Stomach (tissue), 9 donors: ENCODE results near the gene TOX2. TPM values are rescaled to one million over a fixed set of nuclear protein-coding genes. Genes with fewer than 3 reads are reported as not detected.

ENCODE experiments used
- DNase-seq, 2 donors: peaks; one replicate each; pipeline versions ENCODE4 v3.0.0 to v3.0.0-alpha.2; 2013 to 2019
- H3K27ac ChIP-seq, 5 donors: fragments of 200-600 bp in 4 of 5; sonication (generic) in 4 of 5; one replicate each; pipeline ENCODE4 v1.5.1; 2013 to 2019; ENCODE audit warnings: mild to moderate bottlenecking in 1 of 5, moderate library complexity in 1 of 5
- H3K27me3 ChIP-seq, 3 donors: fragments of 200-600 bp; sonication (generic); one replicate each; pipeline ENCODE4 v1.5.1; 2017 to 2019; ENCODE audit warnings: mixed run types in 1 of 3
- H3K36me3 ChIP-seq, 4 donors: fragments of 200-600 bp; sonication (generic); 1 replicate in 3 of 4; 2 replicates in 1 of 4; pipeline ENCODE4 v1.5.1; 2016 to 2019
- H3K4me1 ChIP-seq, 4 donors: fragments of 200-600 bp; sonication (generic); one replicate each; pipeline ENCODE4 v1.5.1; 2016 to 2019
- H3K4me3 ChIP-seq, 4 donors: fragments of 200-600 bp; sonication (generic) in 3 of 4; one replicate each; pipeline ENCODE4 v1.5.1; 2016 to 2019; ENCODE audit warnings: mild to moderate bottlenecking in 1 of 4
- H3K9me3 ChIP-seq, 4 donors: fragments of 200-600 bp; sonication (generic); one replicate each; pipeline ENCODE4 v1.5.1; 2016 to 2019
- EP300 ChIP-seq: sonication (generic); formaldehyde crosslinking; IDR thresholded peaks from one replicate; pipeline ENCODE4 v1.6.1; 2017; ENCODE audit warnings: antibody characterized with exemption
- POLR2A ChIP-seq, 4 donors: fragments of 450-650 bp; IDR thresholded peaks; one replicate each; pipeline ENCODE4 v1.6.1; 2016; ENCODE audit warnings: antibody characterized with exemption in 4 of 4, control low read depth in 2 of 4, mild to moderate bottlenecking in 1 of 4, moderate library complexity in 1 of 4
- POLR2AphosphoS5 ChIP-seq, 3 donors: sonication (generic); formaldehyde crosslinking; IDR thresholded peaks; one replicate each; pipeline ENCODE4 v1.6.1; 2016; ENCODE audit warnings: antibody characterized with exemption in 3 of 3
- WGBS, 5 donors: extraction: QIAGEN DNeasy Blood & Tissue Kit in 3 of 5; methylation state at CpG; one replicate each; pipeline versions ENCODE4 v1.1.5 to v1.1.7; 2013 to 2018; 5-methylcytosine and 5-hydroxymethylcytosine counted together
- intact Hi-C: fragments of 100-400 bp; cut with DNase I; formaldehyde crosslinking; loops from one replicate; pipeline ENCODE4 v1.15.1; 2023; ENCODE audit warnings: low total_unique reads
- polyA plus RNA-seq, 3 donors: library from polyadenylated mRNA; stranded (reverse); fragments of 200-250 nt; gene quantifications; one replicate each; pipeline ENCODE4 v1.2.3, GENCODE V29; 2013
- total RNA-seq, 5 donors: library from RNA; depleted of rRNA; stranded (reverse); fragments of >200 nt; gene quantifications; one replicate each; pipeline versions ENCODE4 v1.1.0 to v1.2.3, GENCODE V29; 2014 to 2016
- TF ChIP-seq, protein P1 (sequence below), 7 experiments: fragments of 450-650 bp in 4 of 7; fragments of 200-600 bp in 3 of 7; sonication (generic) in 3 of 7; IDR thresholded peaks; one replicate each; pipeline ENCODE4 v1.5.1; 2016 to 2019; ENCODE audit warnings: antibody characterized with exemption in 7 of 7, control low read depth in 2 of 7, mild to moderate bottlenecking in 1 of 7
- donor health status: healthy with polysubstance abuse.
- donor health status: Bipolar disorder and iron deficiency.
- donor health status: healthy.

The TOX2 gene
- total and polyA plus RNA-seq, 8 donors: 0.87 to 20.2 (median 7.0) TPM; not detected in 1

DNA sequence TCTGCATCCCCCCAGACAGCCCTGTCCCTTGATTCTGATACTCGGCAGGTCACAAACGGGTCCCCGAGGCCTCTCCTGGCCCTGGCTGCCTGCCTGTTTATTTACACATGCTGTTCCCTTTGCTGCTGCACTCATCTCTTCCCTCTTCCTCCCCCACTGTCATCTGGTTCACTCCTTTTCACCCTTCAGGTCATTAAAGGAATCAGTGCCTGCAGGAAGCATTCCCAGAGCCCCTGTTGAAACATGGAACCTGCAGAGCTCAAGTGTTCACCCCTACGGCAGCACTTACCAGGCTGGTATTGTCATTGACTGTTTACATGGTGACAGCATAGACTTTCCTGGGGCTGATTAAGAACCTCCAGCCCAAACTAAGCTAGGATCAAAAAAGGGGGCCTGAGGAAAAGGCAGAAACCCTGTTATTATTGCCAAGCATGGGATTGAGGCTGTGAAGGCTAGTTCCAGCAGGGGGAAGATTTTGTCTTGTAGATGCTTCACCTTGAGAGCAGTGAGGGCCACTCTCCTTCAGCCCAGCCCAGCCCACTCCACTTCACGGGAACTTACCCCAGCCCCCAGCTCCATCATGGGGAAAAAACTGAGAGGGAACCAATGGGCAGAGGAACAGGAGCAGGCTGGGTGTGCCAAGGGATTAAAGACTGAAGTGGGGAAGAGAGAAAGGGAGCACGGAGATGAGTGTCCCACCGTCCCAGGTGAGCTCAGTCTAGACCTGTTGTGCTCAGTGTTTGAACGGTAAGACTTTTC lies 199.1 kb downstream of the TOX2 start:
- peaks cover 0 to 49% (median 16%) of the 10 kb centered on the region in 3 donors for H3K27me3 ChIP-seq
- no peaks in the 10 kb centered on the region for H3K9me3 ChIP-seq
- peak overlapping the region in 2 of 5 donors; percentile 30 to 49 for H3K27ac ChIP-seq
- TF ChIP-seq POLR2AphosphoS5 (IDR thresholded peaks at IDR 0.05) (no peak), EP300 (no peak), POLR2A (IDR thresholded peaks at IDR 0.05) (no peak)
- TF ChIP-seq, protein P1, sequence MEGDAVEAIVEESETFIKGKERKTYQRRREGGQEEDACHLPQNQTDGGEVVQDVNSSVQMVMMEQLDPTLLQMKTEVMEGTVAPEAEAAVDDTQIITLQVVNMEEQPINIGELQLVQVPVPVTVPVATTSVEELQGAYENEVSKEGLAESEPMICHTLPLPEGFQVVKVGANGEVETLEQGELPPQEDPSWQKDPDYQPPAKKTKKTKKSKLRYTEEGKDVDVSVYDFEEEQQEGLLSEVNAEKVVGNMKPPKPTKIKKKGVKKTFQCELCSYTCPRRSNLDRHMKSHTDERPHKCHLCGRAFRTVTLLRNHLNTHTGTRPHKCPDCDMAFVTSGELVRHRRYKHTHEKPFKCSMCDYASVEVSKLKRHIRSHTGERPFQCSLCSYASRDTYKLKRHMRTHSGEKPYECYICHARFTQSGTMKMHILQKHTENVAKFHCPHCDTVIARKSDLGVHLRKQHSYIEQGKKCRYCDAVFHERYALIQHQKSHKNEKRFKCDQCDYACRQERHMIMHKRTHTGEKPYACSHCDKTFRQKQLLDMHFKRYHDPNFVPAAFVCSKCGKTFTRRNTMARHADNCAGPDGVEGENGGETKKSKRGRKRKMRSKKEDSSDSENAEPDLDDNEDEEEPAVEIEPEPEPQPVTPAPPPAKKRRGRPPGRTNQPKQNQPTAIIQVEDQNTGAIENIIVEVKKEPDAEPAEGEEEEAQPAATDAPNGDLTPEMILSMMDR (IDR thresholded peaks at IDR 0.05): no peak
- DNase-seq: no peak
- H3K36me3 ChIP-seq: no peaks in the 10 kb centered on the region
- 40 to 62% (median 55%) methylated on average over 8 of the region's 8 CpGs for WGBS, 5 donors
- intact Hi-C loops: no loop called here
- H3K4me1 ChIP-seq: peaks cover 6 to 40% (median 16%) of the 10 kb centered on the region in 4 donors
- H3K4me3 ChIP-seq: no peak overlapping the region

DNA sequence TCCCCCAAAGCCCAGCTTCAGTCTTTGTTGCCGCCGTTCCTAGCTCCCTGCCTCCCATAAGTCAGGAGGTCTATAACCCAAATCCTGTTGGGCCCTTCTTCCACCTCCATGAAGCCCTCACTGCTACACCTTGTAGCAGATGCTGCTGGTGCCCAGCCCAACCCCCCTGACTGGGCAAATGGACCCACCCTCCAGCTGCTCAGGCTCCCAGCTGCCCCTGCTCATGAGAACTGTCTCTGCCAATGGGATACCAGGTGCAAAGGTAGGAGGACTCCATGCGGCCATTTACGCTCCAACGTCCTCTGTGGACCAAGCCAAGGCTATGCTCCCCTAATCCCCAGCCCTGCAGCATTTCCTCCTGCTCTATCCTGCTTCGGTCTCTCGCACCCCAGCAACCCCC lies 200.5 kb downstream of the TOX2 start:
- peak overlapping the region in 1 of 5 donors; percentile 55 for H3K27ac ChIP-seq
- H3K4me3 ChIP-seq: no peak overlapping the region
- H3K36me3 ChIP-seq: no peaks in the 10 kb centered on the region
- peaks cover 0 to 38% (median 14%) of the 10 kb centered on the region in 3 donors for H3K27me3 ChIP-seq
- no peaks in the 10 kb centered on the region for H3K9me3 ChIP-seq
- intact Hi-C loops: loop anchor here (5.0 kb wide), 1 partner anchor 77 kb away; no protein-coding TSS in a partner anchor
- TF ChIP-seq POLR2A (IDR thresholded peaks at IDR 0.05): no peak
- TF ChIP-seq POLR2AphosphoS5 (IDR thresholded peaks at IDR 0.05): no peak
- TF ChIP-seq, protein P1 (IDR thresholded peaks at IDR 0.05): no peak
- TF ChIP-seq EP300: no peak
- DNase-seq: no peak
- WGBS, 5 donors: 85 to 92% (median 89%) methylated on average over 7 of the region's 7 CpGs
- peaks cover 6 to 40% (median 16%) of the 10 kb centered on the region in 4 donors for H3K4me1 ChIP-seq

DNA sequence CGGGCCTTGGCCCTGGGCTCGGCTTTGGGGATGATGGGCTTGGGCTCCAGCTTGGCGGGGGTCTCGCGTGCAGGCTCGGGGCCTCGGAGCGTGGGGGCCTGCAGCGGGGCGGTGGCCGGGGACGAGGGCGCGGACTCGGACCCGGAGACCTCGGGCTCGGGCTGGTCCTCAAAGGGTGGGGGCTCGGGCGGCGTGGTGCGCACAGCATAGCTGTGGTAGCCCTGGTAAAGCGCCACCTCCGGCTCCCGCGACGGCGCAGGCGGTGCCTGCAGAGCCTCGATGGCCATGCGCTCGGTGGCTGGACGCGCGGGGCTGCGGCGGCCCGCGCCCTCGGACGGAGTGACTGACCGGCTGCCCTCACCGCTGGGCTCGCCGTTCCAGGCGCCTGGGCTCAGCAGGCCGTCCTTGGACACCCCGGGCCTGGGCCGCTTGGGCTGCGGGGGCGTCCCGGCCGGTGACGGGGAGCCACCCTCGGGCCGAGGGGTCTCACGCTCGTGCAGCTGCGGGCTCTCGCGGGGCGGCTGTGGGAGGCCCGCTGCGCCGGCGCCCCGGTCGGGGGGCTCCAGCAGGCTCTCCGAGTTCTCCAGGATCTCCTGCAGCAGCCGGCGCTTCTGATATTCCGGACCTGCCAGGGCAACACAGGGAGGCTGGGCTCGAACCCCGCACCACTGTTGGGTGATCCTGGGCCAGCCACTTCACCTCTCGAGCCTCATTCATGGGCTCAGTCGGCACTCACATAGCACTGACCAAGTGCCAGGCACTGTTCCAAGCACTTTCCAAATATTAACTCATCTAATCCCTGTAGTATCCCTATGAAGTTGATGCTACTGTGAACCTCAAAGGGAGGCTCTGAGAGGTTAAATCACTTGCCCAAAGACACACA lies 201.4 kb downstream of the TOX2 start:
- 22 to 52% (median 28%) methylated on average over 23 to 76 of the region's 76 CpGs for WGBS, 5 donors
- TF ChIP-seq, protein P1 (IDR thresholded peaks at IDR 0.05): no peak
- TF ChIP-seq EP300: no peak
- TF ChIP-seq POLR2AphosphoS5 (IDR thresholded peaks at IDR 0.05): no peak
- no peak for TF ChIP-seq POLR2A (IDR thresholded peaks at IDR 0.05)
- Histone ChIP-seq H3K27ac (peak overlapping the region in 2 of 5 donors; percentile 45 to 55), H3K4me3 (no peak overlapping the region), H3K36me3 (no peaks in the 10 kb centered on the region), H3K9me3 (no peaks in the 10 kb centered on the region), H3K4me1 (peaks cover 6 to 40% (median 16%) of the 10 kb centered on the region in 4 donors), H3K27me3 (peaks cover 0 to 30% (median 14%) of the 10 kb centered on the region in 3 donors)
- intact Hi-C loops: loop anchor here (5.0 kb wide), 1 partner anchor 76 kb away; no protein-coding TSS in a partner anchor
- no peak for DNase-seq
